HCT116 (cell line): ENCODE measurements around the gene CERKL. TPM values are rescaled to one million over a fixed set of nuclear protein-coding genes. Genes with fewer than 3 reads are reported as not detected.

ENCODE experiments used
- ATAC-seq: fragments of 200-7000 bp; cut with Tn5 transposase; 2 replicates; pipeline ENCODE4 v1.9.1; 2020; ENCODE audit warnings: mild to moderate bottlenecking, moderate library complexity
- BruUV-seq: library from RNA; stranded (reverse); fragments of 400-500 nt; replicated peaks from 2 replicates; lab custom pipeline; 2021; lab: Mats Ljungman, UMichigan
- CTCF ChIA-PET: fragments of 300-600 bp; sonication (Branson Sonifier 250); formaldehyde crosslinking; loops from one replicate; lab custom pipeline; 2021; ENCODE audit warnings: antibody characterized with exemption; lab: Charles Lee
- POLR2A ChIA-PET: fragments of 300-600, 350-600 bp; sonication (Branson Sonifier 250); formaldehyde crosslinking; loops from one replicate; lab custom pipeline; 2021; ENCODE audit warnings: antibody characterized with exemption; lab: Charles Lee
- RAD21 ChIA-PET, 2 experiments: fragments of 300-600 bp; sonication (Branson Sonifier 250); formaldehyde crosslinking; loops; one replicate each; lab custom pipeline; 2023; ENCODE audit warnings: low total read pairs in 2 of 2; ENCODE audit not compliant: uncharacterized antibody in 2 of 2, unreplicated experiment in 2 of 2, low non-redundant PET in 1 of 2; lab: Charles Lee
- DNase-seq: peaks from one replicate; pipeline ENCODE4 v3.0.0-alpha.2; 2010; ENCODE audit warnings: low read depth, low spot score
- H2AFZ ChIP-seq: fragments of 200-600 bp; shearing (Covaris generic), sonication (generic); 2 replicates; pipeline ENCODE4 v1.6.1; 2017; ENCODE audit warnings: low read depth, mixed run types, mixed read lengths, antibody characterized with exemption, low read length; ENCODE audit not compliant: poor library complexity, severe bottlenecking
- H3K27ac ChIP-seq: 2 replicates; pipeline ENCODE4 v1.5.1; 2012; ENCODE audit warnings: low read depth, low read length
- H3K27me3 ChIP-seq: fragments of 200-600 bp; sonication (generic); 2 replicates; pipeline ENCODE4 v1.6.1; 2016; ENCODE audit warnings: mixed run types, low read length, mixed read lengths; ENCODE audit not compliant: insufficient read depth
- H3K36me3 ChIP-seq, 2 experiments: fragments of 200-500 bp in 1 of 2; fragments of 200-600 bp in 1 of 2; sonication (Bioruptor generic) in 1 of 2; sonication (generic) in 1 of 2; 2 replicates each; pipeline versions ENCODE4 v1.5.1 to v1.6.1; 2014 to 2016; ENCODE audit warnings: low read length in 2 of 2, inconsistent platforms in 1 of 2, mixed read lengths in 1 of 2, mixed run types in 1 of 2; ENCODE audit not compliant: insufficient read depth in 2 of 2, control insufficient read depth in 1 of 2
- H3K4me1 ChIP-seq, 2 experiments: fragments of 200-600 bp in 1 of 2; sonication (generic) in 1 of 2; 2 replicates each; pipeline versions ENCODE4 v1.5.1 to v1.6.1; 2012 to 2017; ENCODE audit warnings: low read length in 2 of 2, inconsistent platforms in 1 of 2, mild to moderate bottlenecking in 1 of 2, mixed read lengths in 1 of 2, mixed run types in 1 of 2, moderate library complexity in 1 of 2; ENCODE audit not compliant: insufficient read depth in 2 of 2, control insufficient read depth in 1 of 2
- H3K4me2 ChIP-seq: fragments of 200-600 bp; sonication (generic); 2 replicates; pipeline ENCODE4 v1.6.1; 2017; ENCODE audit warnings: mixed run types, low read length, mixed read lengths
- H3K4me3 ChIP-seq, 2 experiments: fragments of 200-600 bp in 1 of 2; sonication (generic) in 1 of 2; replicated peaks in 1 of 2; 2 replicates each; pipeline ENCODE4 v1.5.1; 2011 to 2016; ENCODE audit warnings: low read length in 2 of 2, control low read depth in 1 of 2, low read depth in 1 of 2, mild to moderate bottlenecking in 1 of 2, mixed read lengths in 1 of 2, mixed run types in 1 of 2
- H3K79me2 ChIP-seq: fragments of 200-600 bp; sonication (generic); 2 replicates; pipeline ENCODE4 v1.6.1; 2017; ENCODE audit warnings: mild to moderate bottlenecking, mixed run types, low read length, moderate library complexity, mixed read lengths; ENCODE audit not compliant: insufficient read depth
- H3K9ac ChIP-seq: fragments of 200-600 bp; sonication (generic); 2 replicates; pipeline ENCODE4 v1.6.1; 2016; ENCODE audit warnings: low read length, mixed read lengths
- H3K9me2 ChIP-seq: fragments of 200-600 bp; sonication (generic), shearing (Covaris generic); 2 replicates; pipeline ENCODE4 v1.6.1; 2017; ENCODE audit warnings: mixed run types, mild to moderate bottlenecking, moderate library complexity; ENCODE audit not compliant: insufficient read depth
- H3K9me3 ChIP-seq, 2 experiments: fragments of 200-500 bp in 1 of 2; fragments of 200-600 bp in 1 of 2; sonication (Bioruptor generic) in 1 of 2; sonication (generic) in 1 of 2; 2 replicates each; pipeline ENCODE4 v1.6.1; 2014 to 2017; ENCODE audit warnings: low read length in 2 of 2, mixed read lengths in 2 of 2, inconsistent platforms in 1 of 2, low read depth in 1 of 2, mild to moderate bottlenecking in 1 of 2, mixed run types in 1 of 2, moderate library complexity in 1 of 2; ENCODE audit not compliant: control insufficient read depth in 1 of 2, insufficient read depth in 1 of 2
- H4K20me1 ChIP-seq: fragments of 200-600 bp; sonication (generic), shearing (Covaris generic); 2 replicates; pipeline ENCODE4 v1.6.1; 2017; ENCODE audit warnings: mixed run types, mild to moderate bottlenecking, moderate library complexity; ENCODE audit not compliant: insufficient read depth
- CBX3 ChIP-seq: IDR thresholded peaks from 2 replicates; pipeline ENCODE4 v1.6.1; 2012; ENCODE audit warnings: low read depth
- CEBPB ChIP-seq: IDR thresholded peaks from 2 replicates; pipeline ENCODE4 v1.6.1; 2012; ENCODE audit warnings: low read depth
- ELF1 ChIP-seq: IDR thresholded peaks from 2 replicates; pipeline ENCODE4 v1.6.1; 2012; ENCODE audit warnings: low read depth, borderline replicate concordance
- EZH2 ChIP-seq: fragments of 200-600 bp; sonication (generic); IDR thresholded peaks from 2 replicates; pipeline ENCODE4 v1.6.1; 2017; ENCODE audit warnings: antibody characterized with exemption, mixed run types
- EZH2phosphoT487 ChIP-seq: fragments of 200-600 bp; IDR thresholded peaks from 2 replicates; pipeline ENCODE4 v1.6.1; 2018; ENCODE audit warnings: antibody characterized with exemption, borderline replicate concordance
- JUND ChIP-seq: IDR thresholded peaks from 2 replicates; pipeline ENCODE4 v1.6.1; 2012
- POLR2A ChIP-seq: IDR thresholded peaks from 2 replicates; pipeline ENCODE4 v1.7.0; 2011; ENCODE audit warnings: borderline replicate concordance; ENCODE audit not compliant: insufficient read depth, insufficient read length; ENCODE audit errors: extremely low read depth
- POLR2AphosphoS5 ChIP-seq: IDR thresholded peaks from 2 replicates; pipeline ENCODE4 v1.6.1; 2011; ENCODE audit warnings: mild to moderate bottlenecking, low read depth, low read length, moderate library complexity
- RAD21 ChIP-seq: IDR thresholded peaks from 2 replicates; pipeline ENCODE4 v1.6.1; 2012; ENCODE audit warnings: low read depth, mild to moderate bottlenecking
- SP1 ChIP-seq: IDR thresholded peaks from 2 replicates; pipeline ENCODE4 v1.6.1; 2012; ENCODE audit warnings: low read depth
- TCF7L2 ChIP-seq: IDR thresholded peaks from 2 replicates; pipeline ENCODE4 v1.7.0; 2011; ENCODE audit warnings: borderline replicate concordance, inconsistent platforms; ENCODE audit not compliant: insufficient read depth, insufficient read length; ENCODE audit errors: extremely low read depth
- YY1 ChIP-seq: IDR thresholded peaks from 2 replicates; pipeline ENCODE4 v1.6.1; 2011; ENCODE audit warnings: low read length, low read depth, moderate library complexity, mild to moderate bottlenecking; ENCODE audit not compliant: insufficient replicate concordance; ENCODE audit errors: extremely low read depth
- ZFX ChIP-seq: fragments of 450-650 bp; IDR thresholded peaks from 2 replicates; pipeline ENCODE4 v1.6.1; 2017
- ZNF274 ChIP-seq: fragments of 200-500 bp; sonication (Bioruptor generic); IDR thresholded peaks from 2 replicates; pipeline ENCODE4 v1.6.1; 2014; ENCODE audit warnings: mild to moderate bottlenecking, low read depth, low read length, inconsistent platforms
- intact Hi-C: fragments of 100-400 bp; cut with micrococcal nuclease; formaldehyde crosslinking; loops from 2 replicates; pipeline ENCODE4 v1.10.0; 2022
- total RNA-seq: library from RNA; stranded (reverse); gene quantifications from one replicate; pipeline ENCODE4 v1.2.1, GENCODE V29; 2021; ENCODE audit not compliant: unreplicated experiment
- TF ChIP-seq, protein P1 (sequence below): IDR thresholded peaks from 2 replicates; pipeline ENCODE4 v1.6.1; 2011; ENCODE audit warnings: mild to moderate bottlenecking, low read length, moderate library complexity; ENCODE audit not compliant: insufficient replicate concordance; ENCODE audit errors: extremely low read depth
- TF ChIP-seq, protein P2 (sequence below): IDR thresholded peaks from 2 replicates; pipeline ENCODE4 v1.6.1; 2012; ENCODE audit warnings: low read depth
- TF ChIP-seq, protein P3 (sequence below), 3 experiments: fragments of 200-600 bp in 1 of 3; sonication (generic) in 1 of 3; IDR thresholded peaks in 2 of 3; conservative IDR thresholded peaks in 1 of 3; 2 replicates each; pipeline ENCODE4 v1.5.1; 2012 to 2017; ENCODE audit warnings: low read depth in 2 of 3, low read length in 2 of 3, antibody characterized with exemption in 1 of 3, borderline replicate concordance in 1 of 3, control low read depth in 1 of 3, mild to moderate bottlenecking in 1 of 3, mixed read lengths in 1 of 3, mixed run types in 1 of 3, moderate library complexity in 1 of 3; ENCODE audit not compliant: insufficient read depth in 1 of 3
- TF ChIP-seq, protein P4 (sequence below): IDR thresholded peaks from 2 replicates; pipeline ENCODE4 v1.6.1; 2012

CERKL gene
- total RNA-seq, 1 experiment from 2014 or later, result 0.66 TPM

DNA sequence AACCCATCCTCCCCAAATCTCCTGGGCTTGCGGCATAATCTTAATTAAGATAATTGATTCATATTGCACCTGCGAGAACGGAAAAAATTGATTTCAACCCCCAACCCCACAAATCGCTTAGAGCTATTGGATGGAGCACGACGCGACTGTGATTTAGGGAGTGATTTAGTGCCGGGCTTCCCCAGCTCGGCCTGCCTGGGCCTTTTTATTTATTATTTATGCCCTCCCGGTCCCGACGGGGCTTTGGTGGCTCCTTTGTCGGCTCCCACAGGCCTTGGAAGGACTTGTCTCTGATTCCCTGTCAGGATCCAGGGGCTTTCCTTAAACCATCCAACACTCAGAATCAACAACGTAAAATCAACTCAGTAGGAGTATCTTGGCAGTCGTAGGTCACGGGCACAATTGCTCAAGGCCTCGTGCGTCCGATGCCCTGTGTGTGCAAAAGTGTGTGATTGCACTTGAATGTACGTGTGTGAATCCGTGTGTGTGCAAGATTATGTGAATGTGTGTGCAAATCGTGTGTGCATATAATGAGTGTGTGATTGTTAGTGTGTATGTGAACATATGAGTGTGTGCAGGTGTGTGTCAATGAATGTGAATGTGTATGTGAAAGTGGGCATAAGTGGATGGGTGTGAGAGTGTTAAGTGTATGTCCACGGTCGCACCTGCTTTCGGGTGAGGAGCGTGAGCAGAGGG, 27.7 kb upstream of the CERKL start:
- Histone ChIP-seq H3K9me3 (no peaks in the 10 kb centered on the region), H3K27me3 (peaks cover 14% of the 10 kb centered on the region; the same call in 1 of the 2 replicates), H3K36me3 (no peaks in the 10 kb centered on the region), H3K79me2 (no peaks in the 10 kb centered on the region), H3K4me2 (no peak overlapping the region), H3K4me3 (no peak overlapping the region), H3K4me1 (peaks cover 0 to 10% of the 10 kb centered on the region in 2 experiments; a peak in 2 of 4 replicates), H3K9me2 (no peaks in the 10 kb centered on the region), H4K20me1 (no peaks in the 10 kb centered on the region), H2AFZ (no peak overlapping the region), H3K9ac (no peak overlapping the region), H3K27ac (no peak overlapping the region)
- RAD21 ChIA-PET, result no interaction called here
- ATAC-seq (no peak), DNase-seq (no peak)
- POLR2A ChIA-PET, result no interaction called here
- BruUV-seq, result no TSS peak
- TF ChIP-seq EZH2phosphoT487 (no peak), ZNF274 (no peak), POLR2AphosphoS5 (no peak), ZFX (no peak), YY1 (no peak), SP1 (no peak), EZH2 (no peak), ELF1 (no peak), TCF7L2 (no peak), RAD21 (no peak), JUND (no peak), CEBPB (no peak), POLR2A (no peak), CBX3 (no peak)
- TF ChIP-seq, protein P1, sequence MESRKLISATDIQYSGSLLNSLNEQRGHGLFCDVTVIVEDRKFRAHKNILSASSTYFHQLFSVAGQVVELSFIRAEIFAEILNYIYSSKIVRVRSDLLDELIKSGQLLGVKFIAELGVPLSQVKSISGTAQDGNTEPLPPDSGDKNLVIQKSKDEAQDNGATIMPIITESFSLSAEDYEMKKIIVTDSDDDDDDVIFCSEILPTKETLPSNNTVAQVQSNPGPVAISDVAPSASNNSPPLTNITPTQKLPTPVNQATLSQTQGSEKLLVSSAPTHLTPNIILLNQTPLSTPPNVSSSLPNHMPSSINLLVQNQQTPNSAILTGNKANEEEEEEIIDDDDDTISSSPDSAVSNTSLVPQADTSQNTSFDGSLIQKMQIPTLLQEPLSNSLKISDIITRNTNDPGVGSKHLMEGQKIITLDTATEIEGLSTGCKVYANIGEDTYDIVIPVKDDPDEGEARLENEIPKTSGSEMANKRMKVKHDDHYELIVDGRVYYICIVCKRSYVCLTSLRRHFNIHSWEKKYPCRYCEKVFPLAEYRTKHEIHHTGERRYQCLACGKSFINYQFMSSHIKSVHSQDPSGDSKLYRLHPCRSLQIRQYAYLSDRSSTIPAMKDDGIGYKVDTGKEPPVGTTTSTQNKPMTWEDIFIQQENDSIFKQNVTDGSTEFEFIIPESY, result no peak
- TF ChIP-seq, protein P2, sequence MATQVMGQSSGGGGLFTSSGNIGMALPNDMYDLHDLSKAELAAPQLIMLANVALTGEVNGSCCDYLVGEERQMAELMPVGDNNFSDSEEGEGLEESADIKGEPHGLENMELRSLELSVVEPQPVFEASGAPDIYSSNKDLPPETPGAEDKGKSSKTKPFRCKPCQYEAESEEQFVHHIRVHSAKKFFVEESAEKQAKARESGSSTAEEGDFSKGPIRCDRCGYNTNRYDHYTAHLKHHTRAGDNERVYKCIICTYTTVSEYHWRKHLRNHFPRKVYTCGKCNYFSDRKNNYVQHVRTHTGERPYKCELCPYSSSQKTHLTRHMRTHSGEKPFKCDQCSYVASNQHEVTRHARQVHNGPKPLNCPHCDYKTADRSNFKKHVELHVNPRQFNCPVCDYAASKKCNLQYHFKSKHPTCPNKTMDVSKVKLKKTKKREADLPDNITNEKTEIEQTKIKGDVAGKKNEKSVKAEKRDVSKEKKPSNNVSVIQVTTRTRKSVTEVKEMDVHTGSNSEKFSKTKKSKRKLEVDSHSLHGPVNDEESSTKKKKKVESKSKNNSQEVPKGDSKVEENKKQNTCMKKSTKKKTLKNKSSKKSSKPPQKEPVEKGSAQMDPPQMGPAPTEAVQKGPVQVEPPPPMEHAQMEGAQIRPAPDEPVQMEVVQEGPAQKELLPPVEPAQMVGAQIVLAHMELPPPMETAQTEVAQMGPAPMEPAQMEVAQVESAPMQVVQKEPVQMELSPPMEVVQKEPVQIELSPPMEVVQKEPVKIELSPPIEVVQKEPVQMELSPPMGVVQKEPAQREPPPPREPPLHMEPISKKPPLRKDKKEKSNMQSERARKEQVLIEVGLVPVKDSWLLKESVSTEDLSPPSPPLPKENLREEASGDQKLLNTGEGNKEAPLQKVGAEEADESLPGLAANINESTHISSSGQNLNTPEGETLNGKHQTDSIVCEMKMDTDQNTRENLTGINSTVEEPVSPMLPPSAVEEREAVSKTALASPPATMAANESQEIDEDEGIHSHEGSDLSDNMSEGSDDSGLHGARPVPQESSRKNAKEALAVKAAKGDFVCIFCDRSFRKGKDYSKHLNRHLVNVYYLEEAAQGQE, result no peak
- TF ChIP-seq, protein P3, sequence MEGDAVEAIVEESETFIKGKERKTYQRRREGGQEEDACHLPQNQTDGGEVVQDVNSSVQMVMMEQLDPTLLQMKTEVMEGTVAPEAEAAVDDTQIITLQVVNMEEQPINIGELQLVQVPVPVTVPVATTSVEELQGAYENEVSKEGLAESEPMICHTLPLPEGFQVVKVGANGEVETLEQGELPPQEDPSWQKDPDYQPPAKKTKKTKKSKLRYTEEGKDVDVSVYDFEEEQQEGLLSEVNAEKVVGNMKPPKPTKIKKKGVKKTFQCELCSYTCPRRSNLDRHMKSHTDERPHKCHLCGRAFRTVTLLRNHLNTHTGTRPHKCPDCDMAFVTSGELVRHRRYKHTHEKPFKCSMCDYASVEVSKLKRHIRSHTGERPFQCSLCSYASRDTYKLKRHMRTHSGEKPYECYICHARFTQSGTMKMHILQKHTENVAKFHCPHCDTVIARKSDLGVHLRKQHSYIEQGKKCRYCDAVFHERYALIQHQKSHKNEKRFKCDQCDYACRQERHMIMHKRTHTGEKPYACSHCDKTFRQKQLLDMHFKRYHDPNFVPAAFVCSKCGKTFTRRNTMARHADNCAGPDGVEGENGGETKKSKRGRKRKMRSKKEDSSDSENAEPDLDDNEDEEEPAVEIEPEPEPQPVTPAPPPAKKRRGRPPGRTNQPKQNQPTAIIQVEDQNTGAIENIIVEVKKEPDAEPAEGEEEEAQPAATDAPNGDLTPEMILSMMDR (IDR thresholded peaks at IDR 0.05 in 2 of 3, conservative IDR thresholded peaks at IDR 0.05 in 1 of 3; ENCODE audit: borderline replicate concordance in 1 of 3, insufficient read depth in 1 of 3, low read depth in 2 of 3, low read length in 2 of 3), result no peak
- TF ChIP-seq, protein P4, sequence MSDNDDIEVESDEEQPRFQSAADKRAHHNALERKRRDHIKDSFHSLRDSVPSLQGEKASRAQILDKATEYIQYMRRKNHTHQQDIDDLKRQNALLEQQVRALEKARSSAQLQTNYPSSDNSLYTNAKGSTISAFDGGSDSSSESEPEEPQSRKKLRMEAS, result no peak
- intact Hi-C loops, result no loop called here
- CTCF ChIA-PET, result no interaction called here
